ENCODE data around the gene FOXRED2.
A peak's percentile ranks its signal among the peaks of the same experiment; 100 is the strongest.
"Not testable (repeated sequence)": the region's sequence is repeated elsewhere in the genome, so short reads cannot be mapped to it uniquely, and the experiment has no call there.

FOXRED2 gene

DNA sequence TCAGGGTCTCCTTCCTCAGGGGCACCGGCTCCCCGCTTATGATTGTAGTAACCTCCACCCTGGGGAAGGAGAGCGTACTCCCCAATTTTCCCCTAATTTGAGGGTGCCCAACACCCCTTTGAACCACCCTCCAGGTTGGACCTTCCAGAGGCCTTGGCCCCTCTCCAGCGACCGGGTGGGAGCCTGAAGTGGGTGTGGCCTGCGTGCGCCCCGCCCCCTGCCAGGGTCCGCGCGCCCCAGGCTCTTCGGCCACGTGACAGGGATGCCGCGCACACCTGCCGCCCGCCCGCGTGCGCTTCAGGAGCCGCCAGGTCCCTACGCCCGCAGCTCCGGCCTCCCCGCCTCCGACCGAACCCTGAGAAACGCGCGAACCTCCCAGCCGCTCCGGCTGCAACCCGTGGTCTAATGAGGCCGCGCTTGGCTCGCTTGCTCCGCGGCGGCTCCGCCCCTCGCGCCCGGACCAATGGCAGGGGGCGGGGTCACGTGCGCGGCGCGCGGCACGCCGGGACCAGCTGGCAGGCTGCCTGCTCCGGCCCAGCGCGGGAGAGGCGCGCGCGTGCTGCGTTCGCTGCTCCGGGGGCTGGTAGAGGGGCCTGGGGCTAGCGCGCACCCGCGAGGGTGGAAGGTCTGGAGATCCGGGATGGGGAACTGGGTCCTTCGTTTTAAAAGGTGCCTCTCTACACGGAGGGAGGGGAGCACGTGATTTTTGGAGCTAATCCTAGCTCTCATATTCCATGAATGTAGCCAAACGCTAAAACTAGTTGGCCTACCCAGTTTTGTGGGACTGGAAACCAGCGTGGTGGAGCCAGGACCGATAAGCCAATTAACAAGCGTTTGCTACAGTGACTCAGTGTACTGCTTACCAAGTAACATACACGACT lies at the start of gene FOXRED2:
Gene FOXRED2 (minus strand): TSS at position 404 of the 881 bp plus-strand sequence. CDS start 618 bp downstream, outside the sequence.
- DNase-seq = peak; percentile 59 to 64

DNA sequence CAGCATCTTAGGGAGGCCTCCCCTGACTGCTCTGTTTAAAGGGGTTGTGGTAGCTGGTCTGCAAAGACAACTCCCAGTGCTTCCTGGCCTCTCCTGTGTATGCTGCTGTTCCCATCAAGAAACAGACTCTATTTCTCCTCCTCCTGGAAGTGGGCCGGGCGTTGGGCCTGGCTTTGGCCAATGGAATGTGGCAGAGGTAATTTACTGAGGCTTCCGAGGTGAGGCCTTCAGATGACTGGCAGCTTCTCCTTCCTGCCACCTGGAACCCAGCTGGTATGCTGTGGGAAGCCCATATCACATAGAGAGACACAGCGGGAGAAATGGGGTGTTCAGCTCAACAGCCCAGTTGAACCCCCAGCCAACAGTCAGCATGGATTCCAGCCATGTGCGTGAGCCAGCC lies 47.3 kb upstream of the FOXRED2 start:
- DNase-seq = no peak

DNA sequence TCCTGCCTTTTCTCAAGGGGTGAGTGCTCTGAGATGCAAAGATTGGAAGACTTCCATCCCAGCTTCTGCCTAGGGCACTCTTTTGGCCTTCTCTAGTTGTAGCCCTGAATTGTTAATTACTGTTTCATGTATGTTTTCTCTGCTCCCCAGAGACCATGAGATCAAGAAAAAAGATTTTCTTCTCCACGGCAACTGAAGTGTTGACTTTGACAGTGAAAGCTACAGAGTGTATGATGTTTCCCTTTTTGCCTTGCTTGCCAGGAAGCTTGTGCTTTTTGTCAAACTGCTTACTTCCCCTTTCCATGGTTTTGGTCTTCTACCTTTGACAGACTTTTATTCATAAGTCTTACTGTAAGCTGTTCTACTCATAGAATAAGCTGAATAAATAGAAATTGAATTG lies 45.4 kb upstream of the FOXRED2 start:
- DNase-seq = peak; percentile 49 to 58

DNA sequence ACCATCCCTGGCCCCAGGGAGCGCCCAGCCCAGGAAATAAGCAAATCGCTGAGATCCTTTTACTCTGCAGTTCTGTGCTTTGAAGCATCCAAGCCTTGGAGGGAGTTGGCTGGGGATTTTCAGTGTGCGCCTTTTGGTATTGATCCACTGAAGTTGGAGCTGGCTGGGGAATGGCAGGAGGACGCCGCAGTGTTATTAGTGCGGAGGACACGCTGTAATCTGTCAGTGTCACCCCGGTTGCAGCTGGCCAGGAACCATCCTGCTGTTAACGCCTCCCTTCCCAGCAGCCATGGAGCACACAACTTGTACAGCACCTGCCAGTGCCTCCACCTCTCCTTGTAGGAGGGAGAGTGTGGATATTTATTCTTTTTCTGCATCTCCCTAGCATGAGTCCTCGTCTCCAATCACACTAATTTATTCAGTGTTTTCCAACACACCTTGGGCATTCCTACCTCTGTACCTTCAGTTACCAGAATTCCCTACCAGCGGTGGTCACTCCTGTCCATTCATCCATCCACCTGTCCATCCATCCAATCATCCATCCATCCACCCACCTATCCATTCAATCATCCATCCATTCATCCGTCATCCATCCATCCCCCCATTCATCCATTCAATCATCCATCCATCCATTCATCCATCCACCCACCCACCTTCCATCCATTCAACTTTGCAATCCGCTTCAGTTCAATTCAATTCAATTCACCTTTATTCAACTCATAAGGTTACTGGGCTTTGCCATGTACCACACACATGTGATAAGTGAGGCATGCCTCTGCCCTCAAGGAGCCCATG lies 44.1 kb upstream of the FOXRED2 start:
- DNase-seq = no peak

DNA sequence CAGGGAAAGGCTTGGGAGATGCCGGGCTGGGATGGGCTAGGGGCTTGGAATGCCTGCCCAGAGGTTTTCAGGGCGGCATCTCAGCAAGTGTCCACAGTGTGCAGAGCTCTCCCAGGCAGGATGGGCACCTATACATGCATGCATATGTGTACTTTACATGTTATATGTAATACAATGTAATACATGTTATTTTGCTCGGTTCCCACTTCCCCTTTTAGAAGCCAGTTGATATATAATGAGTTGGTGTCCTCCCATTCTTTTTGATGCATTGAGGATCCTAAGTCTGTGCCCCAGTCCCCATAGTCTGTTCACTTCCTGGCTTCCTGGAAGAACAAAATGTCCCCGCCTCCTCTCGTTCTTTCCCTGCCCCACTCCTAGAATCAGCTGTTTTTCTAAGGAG lies 42.2 kb upstream of the FOXRED2 start:
- peak; percentile 3 to 9 for DNase-seq

DNA sequence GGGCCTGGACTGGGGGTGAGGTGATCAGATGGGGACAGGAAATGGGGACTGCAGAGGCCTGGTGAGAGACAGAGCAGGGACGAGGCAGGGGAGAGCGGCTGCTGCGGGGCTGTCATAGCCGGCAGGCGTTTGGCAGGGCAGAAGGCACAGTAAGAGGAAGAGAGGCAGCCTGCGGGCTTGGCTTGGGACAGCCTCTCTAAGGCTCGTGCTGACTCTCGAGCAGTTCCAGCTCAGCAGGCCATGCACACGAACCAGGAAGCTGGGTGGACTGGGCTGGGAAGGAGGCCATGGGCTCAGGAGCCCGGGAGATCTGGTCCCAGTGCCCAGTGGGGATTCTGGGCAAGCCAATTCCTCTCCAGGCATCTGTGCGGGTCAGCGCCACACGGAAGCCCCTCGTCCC lies 41.8 kb upstream of the FOXRED2 start:
- no peak for DNase-seq

DNA sequence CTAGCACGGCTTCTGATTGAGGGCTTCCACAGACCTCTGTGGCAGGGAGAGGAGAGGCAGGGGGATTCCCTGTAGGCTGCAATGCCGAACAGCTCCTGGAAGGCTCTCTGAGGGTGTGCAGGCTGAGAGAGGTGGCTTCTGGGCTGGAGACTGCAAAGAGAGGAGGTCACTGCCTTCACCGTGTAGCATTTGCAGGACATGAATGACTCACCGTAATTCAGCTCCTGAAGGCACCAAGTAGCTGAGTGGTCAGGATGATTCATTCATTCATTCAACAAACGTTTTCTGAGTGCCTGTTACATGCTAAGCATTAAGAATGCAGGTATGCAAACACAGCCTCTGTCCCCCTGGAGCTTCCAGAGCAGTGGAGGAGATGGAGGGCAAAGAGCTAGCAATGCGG lies 40.1 kb upstream of the FOXRED2 start:
- DNase-seq = no peak

DNA sequence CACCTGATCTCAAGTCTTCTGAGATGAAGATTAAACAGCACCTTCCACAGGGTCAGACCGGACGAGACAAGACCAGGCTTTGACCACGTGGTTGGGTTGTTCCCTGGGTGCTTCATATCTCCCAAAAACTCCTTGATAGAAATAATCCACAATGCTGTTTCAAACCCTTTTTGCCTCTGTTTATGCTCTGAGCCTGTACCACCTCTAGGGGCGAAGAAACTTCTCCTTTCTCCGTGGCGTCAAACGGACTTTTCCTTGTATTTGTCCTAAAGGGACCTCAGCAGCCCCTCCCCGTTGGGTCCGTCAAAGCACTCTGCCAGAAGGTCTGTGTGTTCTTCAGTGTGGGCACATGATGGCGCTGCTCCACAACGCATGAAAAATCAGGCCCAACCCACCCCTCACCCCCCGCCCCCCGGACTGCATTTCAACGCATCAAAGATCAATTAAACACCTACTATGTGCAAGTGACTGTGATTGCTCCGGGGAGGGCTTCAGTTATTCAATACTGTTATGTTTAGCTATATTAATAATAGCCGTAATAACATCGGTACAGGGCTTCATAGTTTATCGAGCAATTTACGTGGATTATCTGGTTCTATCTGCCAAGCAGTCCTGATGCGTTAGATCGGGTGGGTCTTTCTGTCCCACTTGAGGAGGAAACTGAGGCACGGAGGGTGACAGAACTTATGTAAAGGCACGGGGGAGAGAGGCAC lies 39.4 kb upstream of the FOXRED2 start:
- peak; percentile 72 to 87 for DNase-seq

DNA sequence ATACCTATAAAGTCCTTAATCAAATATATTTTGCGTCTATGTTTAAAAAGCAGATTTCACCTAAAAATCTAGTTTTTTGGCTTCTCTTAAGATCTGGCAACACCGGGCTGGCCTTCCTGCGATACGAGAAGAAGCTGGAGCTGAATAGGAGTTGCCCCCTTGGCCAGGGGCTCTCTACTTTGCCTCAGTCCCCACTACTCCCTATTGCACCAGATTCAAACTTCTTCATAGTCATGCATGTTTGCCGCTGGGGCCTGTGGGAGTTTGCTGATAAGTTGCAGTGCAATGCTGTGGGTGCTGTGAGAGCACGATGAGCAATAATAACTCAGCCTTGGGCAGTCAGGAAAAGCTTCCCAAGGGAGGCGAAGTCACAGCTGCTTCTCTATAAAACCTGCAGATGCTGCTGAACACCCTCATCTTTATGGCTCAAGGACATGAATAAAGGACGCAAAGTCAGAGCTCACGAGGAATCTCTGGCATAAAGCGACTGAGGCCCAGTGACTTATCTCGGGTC lies 37.3 kb upstream of the FOXRED2 start:
- DNase-seq = no peak

DNA sequence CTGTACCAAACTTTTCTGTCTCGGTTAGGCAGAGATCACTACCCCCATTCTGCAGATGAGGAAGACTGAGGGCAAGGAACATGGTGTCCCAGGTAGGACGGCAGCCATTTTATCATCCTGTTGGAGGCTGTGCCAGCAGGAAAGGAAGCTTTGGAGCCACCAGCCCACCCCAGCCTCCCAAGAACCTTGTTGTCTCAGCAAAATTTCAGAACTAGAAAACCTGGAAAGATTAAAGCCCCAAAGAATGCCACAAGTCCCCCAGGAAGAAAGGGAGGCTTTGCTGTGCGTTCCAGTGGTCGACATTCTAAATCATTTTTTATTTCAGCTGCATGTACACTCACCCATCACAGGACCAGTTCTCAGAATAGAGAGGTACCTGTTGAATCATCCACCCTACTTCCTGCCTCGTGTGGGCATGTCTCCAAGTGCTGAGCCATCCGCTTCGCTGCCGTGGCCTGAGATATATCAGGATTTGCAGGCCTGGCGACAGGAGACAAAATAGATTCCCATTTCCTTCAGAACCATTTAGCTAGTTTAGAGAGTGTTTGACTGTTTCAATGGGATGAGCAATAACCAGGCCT lies 35.1 kb upstream of the FOXRED2 start:
- DNase-seq = no peak

DNA sequence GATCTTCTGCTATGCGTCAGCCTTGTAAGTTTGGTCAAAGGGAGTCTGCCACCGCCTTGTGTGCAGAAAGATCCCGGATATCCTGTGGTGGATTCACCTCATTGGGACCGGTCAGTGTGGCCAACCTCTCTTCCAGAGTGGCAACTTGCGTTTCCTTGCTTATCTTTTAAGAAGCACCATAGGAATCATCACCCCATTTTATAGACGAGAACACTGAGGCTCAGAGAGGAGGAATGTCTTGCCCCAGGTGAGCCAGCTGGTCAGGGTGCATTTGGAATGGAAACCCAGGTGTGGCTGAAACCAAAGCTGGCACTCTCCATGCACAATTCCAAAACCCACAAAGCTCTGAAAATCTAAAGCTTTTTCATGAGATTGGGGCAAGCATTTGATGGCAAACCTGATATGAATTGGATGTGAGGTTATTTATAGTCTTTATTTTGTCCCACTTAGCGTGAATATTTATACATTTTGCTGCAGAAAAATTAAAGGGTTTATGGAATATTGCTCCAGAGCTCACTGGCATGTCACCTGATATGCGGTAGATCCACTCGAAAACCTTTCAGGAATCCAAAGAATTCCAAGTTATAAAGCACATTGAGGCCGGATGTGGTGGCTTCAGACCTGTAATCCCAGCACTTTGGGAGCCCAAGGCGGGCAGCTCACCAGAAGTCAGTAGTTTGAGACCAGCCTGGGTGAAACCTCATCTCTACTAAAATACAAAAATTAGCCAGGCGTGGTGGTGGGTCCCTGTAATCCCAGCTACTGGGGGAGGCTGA lies 34.2 kb upstream of the FOXRED2 start:
- no peak for DNase-seq

DNA sequence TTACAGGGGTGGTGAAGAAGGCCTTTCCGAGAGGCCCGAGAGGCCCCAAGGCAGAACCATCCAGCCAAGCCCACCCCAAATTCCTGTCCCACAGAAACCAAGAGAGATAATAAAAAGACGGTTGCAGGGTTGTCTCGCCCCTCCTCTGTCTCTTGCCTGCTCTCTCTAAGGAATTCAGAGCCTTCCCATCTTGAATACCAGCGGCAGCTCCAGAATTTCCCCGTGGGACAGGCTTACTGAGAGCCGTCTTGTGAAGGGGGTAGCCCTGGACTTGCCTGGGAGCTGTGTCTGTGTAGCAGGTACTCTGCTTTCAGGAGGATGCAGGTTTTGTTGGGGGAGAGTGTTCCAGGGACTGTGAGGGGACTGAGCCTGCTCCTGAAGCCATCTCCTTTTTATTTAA lies 31.7 kb upstream of the FOXRED2 start:
- DNase-seq = no peak

DNA sequence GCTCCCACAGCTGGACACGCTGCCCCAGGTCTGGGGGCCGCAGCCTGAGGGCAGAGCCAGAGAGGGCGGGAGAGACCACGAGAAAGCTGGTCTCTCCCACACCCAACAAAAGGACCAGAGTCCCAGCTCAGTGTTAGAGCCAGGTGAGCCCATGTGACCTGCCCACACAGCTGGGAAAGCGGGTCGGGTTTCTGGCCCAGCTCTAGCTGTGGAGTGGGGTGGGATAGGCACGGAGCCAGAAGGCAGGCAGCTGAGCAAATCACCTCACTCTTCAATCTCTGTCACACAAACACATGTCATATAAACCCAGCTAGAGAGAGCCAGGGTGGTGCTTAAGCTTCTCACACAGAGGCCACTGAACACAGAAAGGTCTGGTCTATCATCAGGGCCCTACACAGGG lies 29.9 kb upstream of the FOXRED2 start:
- no peak for DNase-seq

DNA sequence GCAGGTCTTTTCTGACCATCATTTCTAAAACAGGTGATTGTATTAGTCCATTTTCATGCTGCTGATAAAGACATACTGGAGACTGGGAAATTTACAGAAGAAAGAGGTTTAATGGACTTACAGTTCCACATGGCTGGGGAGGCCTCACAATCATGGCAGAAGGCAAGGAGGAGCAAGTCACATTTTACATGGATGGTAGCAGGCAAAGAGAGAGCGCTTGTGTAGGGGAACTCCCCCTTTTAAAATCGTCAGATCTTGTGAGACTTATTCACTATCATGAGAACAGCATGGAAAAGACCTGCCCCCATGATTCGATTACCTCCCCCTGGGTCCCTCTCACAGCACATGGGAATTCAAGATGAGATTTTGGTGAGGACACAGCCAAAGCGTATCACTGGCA lies 26.5 kb upstream of the FOXRED2 start:
- DNase-seq = not testable (repeated sequence)

DNA sequence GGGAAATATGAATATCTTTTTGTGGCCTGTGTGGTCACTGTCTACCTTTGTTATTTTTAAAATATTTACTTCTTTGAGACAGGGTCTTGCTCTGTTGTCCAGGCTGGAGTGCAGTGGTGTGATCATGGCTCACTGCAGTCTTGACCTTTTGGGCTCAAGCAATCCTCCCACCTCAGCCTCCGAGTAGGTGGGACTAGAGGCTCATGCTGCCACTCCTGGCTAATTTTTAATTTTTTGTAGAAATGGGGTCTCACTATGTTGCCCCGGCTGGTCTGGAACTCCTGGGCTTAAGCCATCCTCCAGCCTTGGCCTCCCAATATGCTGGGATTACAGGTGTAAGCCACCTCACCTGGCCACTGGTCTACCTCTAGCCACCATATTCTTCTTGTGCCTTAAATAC lies 25.6 kb upstream of the FOXRED2 start:
- no peak for DNase-seq

DNA sequence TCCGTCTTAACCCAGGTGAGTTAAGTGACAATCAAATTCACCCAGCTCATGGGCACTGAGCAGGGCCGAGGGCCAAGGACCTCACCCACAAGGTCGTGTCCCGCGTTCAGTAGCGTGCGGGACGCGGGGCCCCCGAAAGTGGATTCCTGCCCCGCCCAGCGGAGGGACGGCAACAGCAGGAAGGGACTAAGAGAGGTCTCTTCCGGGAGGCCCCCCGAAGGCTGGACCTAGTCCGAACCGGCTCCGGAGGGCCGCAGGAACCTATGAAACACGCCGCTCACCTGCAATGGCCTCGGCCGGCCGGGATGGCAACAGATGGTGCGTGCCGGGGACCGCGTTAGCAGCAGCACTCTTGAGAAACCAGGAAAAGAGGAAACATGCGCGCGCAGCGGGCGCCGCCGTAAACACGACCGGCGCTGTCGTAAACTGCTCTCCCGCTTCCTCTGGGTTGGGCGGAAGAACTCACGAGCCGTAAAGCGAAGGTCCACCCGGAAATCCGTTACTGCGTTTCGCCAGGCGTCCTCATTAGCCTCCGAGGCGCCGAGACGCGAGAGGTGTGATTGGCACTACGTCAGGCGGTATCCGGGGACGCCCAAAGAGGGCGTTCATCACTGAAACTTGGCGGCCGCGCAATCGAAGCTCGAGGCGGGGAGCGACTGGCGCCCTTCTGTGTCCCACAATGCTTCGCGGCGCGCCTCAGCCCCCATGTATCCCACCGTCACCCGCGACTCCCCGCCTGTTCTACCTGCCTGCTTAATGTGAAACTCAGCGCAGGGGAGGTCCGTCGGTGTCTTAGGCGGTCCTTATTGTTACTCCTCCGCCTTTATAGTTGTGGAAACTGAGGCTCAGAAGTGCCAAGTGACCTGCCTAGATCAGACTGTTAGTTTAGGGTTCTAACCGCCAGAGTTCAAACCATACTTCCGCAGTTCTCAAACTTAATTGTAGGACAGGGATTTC lies 22.2 kb upstream of the FOXRED2 start, which contains the start of gene EIF3D:
Gene EIF3D (minus strand): TSS at position 372 of the 957 bp plus-strand sequence. CDS start 3,045 bp downstream, outside the sequence.
- DNase-seq = peak; percentile 99

DNA sequence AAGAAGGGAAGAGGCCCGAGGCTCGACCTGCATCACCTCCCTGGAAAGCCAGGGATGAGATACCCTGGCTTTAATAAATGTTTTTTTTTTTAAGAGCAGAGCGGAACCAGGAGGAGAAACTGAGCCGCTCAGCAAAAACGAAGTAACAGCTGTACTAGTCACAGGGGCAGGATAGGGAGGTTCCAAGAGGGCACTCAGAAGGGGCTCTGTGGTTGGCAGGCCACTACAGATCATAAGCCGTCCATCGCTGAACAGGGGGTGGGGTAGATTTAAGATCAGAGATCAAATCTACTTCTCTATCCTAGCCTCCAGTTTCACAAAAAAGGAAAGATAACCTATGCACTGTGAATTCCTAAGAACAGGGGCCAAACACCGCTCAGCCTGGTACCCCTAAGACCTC lies 21.5 kb upstream of the FOXRED2 start:
- DNase-seq = no peak

DNA sequence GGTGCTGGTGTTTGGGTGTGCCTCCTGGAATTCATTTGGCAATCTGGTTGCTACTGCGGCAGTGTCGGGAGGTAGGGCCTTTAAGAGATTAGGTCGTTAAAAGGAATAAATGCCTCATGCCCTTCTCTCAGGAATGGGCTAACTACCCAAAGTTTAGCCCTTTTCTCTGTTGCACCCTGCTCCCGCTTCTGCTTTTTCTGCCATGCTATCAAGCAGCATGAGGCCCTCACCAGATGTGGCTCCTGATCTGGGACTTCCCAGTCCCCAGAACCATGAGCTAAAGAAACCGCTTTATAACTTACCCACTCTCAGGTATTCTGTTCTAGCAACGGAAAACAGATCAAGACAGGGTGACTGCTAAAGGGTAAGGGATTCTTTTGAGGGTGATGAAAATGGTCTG lies 15.8 kb upstream of the FOXRED2 start:
- no peak for DNase-seq

DNA sequence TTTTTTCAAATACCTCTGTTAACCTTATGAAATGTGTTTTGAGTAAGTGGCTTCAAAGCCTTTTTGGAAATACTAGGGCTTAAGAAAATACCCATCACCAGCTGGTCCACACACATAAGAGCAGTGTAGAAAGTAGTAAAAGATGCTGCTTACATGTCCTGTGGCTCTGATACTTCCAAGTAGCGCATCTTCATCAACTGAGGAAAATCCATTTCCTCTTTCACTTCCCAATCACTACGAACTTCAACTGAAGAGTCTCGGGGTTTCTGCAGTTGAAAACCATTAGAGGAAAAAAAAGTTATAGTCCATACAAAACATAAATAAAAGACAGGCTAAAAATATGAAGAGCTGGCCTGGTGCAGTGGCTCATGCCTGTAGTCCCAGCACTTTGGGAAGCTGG lies 13.6 kb upstream of the FOXRED2 start:
- no peak for DNase-seq

DNA sequence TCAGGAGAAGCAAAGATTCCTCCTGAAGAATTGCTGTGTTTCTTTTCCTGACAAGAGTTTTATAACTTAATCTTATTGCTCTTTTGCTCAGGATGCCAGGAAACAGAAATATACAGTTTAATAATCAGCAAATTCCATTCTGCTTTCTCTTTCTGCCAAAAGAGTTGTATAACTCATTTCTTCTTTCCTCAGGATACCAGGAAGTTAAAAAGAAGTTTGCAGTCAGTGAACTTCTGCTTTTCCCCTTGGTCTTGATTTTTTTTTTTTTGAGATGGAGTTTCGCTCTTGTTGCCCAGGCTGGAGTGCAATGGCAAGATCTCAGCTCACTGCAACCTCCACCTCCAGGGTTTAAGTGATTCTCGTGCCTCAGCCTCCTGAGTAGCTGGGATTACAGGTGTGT lies 13.1 kb upstream of the FOXRED2 start:
- DNase-seq = peak in 1 of 2 experiments; percentile 9

DNA sequence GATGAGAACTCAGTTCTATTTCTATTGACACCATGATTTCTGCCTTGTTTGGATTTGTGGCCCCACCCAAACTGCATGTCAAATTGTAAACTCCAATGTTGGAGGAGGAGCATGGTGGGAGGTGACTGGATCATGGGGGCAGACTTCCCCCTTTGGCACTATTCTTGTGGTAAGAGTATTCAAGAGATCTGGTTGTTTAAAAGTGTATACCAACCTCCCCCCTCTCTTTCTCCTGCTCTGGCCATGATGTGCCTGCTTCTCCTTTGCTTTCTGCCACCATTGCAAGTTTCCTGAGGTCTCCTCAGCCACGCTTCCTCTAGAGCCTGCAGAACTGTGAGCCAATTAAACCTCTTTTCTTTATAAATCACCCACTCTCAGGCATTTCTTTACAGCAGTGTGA lies 7.9 kb upstream of the FOXRED2 start:
- DNase-seq = no peak

All from Kasumi-1 (cell line).